ENCODE data around the gene P2RX3.
A peak's percentile ranks its signal among the peaks of the same experiment; 100 is the strongest.
"Not testable (repeated sequence)": the region's sequence is repeated elsewhere in the genome, so short reads cannot be mapped to it uniquely, and the experiment has no call there.

The P2RX3 gene

DNA sequence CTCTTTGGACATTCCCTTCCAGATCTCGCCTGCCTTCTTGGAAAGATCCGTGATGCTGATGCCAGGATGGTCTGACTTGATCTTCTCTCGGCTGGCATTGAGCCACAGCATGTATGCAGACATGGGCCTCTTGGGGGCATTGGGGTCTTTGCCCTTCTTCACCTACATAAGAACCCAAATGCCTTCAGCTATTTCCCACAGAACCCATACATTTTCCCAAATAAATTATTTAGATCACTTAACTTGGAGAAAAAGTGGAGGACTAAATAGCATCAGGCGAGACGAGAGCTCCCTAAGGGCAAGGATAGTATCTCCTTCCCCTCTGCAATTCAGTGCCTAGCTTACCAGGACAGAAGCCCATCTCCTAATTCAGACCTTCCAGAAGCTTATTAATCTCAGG, 10.4 kb upstream of the P2RX3 start:
- DNase-seq = no peak

DNA sequence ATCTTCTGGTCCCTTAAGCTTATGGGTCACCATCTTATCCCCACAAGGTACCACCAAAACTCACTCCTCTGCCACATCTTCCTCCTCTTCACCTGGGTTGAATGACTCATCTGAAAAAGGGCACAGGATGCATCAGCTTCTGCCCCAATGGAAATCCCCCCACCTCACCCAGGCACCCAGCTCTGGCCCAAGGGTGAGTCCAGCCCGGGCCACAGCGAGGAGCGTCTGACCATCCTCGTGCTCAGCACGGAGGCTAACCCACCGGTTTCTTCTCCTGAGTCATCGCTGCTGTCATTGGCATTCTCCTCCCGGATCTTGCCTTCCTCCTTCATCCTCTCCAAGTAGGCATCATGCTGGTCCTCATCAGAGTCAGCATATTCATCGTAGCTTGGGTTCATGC, 8.1 kb upstream of the P2RX3 start:
- DNase-seq = no peak

GRCh38 chr11:57331720-57332119, 6.4 kb upstream of the P2RX3 start:
- DNase-seq = no peak

DNA sequence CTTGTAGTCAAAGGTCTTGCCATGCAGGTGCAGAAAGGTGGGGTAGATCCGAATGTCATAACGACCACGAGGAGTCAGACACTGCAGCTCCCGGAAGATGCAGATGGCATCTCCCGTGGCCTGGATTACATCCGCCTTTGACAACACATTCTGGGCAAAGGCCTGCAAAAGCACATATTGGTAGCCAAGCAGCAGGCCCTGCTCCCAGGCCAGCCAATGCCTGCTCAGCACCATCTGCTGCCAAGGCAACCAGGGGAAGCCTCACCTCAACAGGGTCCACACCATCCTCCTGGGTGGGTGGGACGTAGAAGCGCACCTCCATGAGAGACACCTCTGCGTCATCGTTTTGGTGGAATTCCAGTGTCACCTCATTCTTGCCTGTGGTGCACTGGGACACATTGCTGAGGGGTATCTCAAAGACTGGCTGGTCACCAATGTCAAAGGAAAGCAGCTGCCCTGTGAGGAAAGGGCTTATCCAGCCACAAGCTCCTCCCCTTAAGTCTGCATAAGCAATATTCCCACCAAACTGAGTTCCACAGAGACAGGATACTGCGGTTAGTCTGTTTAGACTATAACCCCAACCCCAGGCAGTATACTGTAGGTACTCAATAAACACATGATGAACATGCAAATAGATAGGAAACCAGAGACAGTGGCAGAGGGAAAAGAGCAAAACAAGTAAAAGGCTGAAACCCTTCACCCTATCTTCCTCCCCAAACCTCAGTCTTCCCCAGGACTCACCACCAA, 5.3 kb upstream of the P2RX3 start:
- DNase-seq = no peak

GRCh38 chr11:57335023-57335342, 3.2 kb upstream of the P2RX3 start:
- no peak for DNase-seq

- DNase-seq = peak; percentile 96
Observed at GRCh38 chr11:57335343-57336110, 2.6 kb upstream of the P2RX3 start, which contains the start of gene SSRP1. SSRP1 (minus strand) TSS chr11:57335892; CDS start chr11:57335121, 771 bp downstream.

DNA sequence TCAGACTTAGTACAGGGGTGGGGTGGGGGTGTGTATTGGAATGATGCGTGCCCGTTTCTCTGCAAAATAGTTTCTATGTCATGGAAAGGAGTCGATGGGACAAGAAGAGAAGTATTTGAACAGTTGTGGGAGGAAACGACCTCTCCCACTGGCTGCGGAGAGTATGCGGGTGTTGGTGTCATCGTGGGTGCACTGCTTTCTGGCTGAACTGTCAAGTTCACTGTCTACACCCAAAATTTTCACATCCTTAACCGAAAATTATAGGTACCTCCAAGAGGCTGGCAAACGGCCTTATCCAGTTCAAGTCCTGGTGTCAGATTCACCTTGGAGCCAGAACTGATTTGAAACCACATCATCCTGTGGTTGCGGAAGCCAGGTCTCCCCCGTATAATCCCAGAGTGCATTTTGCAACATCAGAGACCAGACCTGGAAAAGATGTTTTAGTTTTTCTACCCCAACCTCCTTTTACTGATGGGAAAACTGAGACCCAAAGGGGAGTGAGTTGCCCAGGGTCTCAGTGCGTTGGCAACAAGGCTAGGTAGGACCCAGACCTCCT, 2.0 kb upstream of the P2RX3 start:
- DNase-seq = no peak

DNA sequence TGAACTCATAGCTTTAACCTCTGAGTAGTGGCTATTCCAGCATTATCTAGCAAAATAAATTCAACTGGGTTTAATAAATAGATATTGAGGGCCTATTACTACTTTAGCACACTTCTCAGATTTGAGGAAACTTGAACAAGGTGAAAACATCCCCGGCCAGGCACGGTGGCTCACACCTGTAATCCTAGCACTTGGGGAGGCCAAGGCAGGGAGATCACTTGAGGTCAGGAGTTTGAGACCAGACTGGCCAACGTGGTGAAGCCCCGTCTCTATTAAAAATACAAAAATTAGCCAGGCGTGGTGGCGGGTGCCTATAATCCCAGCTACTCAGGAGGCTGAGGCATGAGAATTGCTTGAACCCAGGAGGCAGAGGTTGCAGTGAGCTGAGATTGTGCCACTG, 1.3 kb upstream of the P2RX3 start:
- not testable (repeated sequence) for DNase-seq

DNA sequence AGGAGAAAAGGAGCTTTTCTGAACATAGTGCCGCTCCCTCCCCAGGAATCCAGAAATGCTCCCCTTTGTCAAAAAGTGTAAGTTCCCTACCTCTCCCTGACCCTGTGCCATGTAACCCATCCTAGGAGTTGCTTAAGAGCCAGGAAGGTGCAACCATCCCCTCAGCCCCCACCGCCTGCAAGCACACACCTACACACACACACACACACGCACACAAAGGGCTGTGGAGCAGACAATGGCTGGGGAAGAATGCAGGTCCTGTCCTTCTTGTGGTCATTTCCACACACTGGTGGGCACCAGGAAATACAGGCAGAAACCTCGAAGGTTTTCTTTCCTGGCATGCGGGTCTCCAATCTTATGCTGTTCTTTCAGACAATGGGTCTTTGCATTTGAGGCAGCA, 1.2 kb downstream of the P2RX3 start:
- DNase-seq = no peak

- peak; percentile 55 for DNase-seq
Observed at GRCh38 chr11:57340039-57340615, 2.0 kb downstream of the P2RX3 start.

DNA sequence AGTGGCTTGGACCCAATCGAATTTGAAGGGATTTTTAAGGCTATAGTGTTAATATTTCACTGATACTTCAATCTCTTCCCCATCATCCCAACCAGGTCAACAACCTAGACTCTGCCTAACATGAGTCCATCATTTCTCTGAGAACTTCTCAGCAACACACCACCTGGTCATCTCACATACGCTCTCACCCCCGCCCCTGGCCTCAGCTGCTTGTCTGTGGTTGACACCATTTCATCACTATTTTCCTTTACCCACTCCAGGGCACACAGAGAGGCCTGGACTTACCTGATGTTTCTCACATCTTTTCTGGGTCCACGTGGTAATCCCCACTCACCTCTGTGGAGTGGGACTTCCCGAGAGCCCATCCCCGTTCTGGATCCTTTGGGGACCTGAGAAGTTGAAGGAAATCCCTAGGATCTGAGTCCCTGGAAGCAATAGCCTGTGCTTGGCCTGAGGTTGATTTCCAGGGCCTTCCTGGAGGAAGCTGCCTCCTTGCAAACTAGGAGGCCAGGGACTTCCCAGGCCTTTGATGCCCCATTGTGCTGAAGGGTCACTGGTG, 3.2 kb downstream of the P2RX3 start:
- no peak for DNase-seq

DNA sequence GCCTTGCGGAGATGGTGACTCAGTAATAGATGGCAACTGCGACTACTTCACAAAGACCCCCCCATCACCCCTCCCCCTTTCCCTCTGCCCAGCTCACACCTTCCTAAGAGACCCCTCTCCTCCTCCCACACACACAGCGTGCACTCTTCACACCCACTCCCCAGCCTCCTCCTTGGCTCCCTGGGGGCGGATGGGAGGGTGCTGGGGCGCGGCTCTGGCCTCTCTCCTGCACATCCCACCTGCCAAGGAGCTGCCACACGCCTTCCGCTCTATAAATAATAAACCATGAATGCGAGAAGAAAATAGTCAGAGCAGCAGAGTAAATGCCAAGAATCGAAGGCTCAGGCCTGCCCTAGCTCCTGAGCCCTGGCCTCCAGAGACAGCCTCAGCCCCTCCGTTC, 4.5 kb downstream of the P2RX3 start:
- no peak for DNase-seq

DNA sequence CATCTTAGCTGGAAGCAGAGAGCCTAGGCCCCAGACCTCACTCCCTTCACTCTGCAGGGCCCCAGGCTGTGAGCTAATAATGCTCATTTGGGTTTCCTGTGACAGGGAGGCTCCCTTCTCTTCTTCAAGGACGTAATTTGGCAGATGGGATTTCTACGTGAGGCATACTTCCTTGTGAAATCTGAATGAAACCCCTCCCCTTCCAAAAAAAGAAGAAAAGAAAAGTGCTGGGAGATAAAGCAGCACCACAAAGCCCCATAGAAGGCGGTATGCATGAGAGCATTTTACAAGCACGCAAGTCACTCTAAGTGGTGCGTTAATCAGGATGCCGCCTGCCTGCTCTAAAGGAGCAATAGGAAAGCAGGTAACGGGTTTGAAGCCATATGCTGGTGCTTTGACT, 5.7 kb downstream of the P2RX3 start:
- DNase-seq = no peak

DNA sequence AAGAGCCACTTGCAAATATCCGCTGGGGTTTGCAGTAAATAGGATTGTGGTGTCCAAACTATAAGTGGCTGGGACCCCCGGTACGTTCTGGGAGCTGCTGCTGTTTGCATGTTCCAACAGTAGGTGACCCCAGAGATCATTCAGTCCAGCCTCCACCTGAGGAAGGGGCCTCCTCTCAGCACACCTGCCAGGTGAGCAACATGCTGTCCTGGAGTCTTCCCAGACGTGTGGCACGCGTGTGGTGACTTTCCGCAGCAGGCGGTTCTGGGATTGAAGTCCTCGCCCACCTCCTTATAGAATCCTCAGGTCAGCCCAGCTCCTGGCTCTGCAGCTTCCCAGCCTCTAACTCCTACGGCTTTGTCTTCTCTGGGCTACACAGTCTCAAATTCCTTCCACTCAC, 6.7 kb downstream of the P2RX3 start:
- DNase-seq = no peak

DNA sequence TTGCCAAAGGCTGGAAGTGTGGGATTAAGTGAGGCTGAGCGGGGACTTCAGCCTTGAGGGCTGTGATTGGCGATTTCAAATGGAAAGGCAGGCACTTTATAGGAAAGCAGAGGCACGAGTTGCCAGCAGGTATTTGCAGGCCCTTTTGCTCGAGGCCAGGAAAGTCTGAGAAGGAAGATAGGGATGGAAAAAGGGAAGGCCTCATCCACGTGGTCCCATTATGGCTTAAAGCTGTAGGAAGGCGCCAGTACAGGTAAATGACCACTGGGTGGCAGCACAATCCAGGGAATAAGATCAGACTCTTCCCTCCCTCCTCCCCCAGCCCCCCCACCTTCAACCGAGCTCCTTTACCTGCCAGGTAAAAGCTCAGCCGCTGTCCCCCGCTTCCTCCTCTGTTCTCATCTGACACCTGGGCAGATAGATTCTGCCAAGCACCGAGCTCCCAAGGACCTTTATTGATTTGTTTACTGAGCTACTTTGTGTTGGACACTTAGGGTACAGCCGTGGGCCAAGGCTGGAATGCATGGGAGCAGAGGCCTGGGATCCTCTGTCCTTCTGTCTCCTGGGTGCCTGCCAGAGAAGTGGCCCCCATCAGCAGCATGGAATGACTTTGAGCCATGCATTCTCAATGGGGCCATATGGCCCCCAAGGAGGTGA, 7.5 kb downstream of the P2RX3 start:
- peak; percentile 93 for DNase-seq

DNA sequence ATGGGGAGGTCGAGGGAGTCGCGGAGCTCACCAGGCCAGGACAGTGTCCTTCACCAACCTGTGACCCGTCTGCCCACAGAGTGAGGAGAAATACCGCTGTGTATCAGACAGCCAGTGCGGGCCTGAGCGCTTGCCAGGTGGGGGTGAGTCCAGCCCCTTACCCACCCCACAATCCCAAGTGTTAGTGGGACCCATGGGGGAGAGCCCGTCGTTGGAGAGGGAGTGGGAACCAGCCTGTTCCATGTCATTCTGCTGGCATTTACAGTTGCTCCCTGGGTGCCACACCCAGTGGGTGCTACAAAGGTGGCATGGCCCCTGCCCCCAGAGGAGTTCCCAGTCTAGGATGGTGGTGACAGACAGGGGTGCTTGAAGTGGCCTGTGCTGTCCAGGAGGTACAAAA, 9.2 kb downstream of the P2RX3 start:
- no peak for DNase-seq

GRCh38 chr11:57348052-57348451, 9.9 kb downstream of the P2RX3 start:
- DNase-seq = no peak

DNA sequence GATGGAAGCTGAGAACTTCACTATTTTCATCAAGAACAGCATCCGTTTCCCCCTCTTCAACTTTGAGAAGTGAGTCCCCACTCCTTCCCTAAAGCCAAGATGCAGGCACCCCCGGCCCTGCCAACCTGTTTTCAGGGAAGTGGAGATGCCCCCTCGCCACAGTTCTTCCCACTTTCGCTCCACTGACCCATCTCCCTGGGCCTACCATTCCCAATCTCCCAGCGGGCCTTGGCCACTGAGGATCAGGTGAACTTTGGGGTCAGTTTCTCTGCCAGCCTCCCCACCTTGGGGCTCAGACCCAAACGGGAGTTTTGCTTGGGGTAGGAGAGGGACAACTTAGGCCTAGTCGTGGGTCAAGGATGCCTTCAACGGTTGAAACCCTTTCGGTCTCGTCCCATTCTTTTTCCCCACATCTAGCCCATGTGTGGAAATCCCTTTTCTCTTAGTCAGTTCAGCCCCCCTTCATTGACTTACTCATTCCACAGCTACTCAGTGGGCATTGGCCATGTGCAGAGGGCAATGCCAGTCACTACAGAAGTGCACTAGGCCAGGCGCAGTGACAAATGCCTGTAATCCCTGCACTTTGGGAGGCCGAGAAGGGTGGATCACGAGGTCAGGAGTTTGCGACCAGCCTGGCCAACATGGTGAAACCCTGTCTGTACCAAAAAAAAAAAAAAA, 10.6 kb downstream of the P2RX3 start:
- no peak for DNase-seq

GRCh38 chr11:57349491-57350274, 11.5 kb downstream of the P2RX3 start:
- DNase-seq = peak; percentile 71

DNA sequence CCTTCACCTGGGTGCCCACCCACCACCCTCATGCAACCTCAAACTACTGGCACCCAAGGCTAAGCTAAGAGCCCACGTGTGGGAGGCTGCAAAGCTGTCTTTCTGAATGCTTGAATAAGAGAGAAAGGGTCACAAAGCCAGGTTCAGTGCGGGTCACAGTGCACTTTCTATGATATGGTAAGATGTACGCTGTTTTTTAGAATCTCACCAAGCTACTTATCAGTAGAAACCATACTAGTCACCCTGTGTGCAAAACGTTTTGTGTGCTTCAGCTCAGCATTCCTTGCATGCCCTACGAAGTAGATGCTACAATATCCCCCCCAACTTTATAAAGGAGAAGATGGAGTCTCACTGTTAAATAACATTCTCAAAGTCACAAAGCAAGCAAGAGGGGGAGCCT, 14.9 kb downstream of the P2RX3 start:
- peak; percentile 81 for DNase-seq

- no peak for DNase-seq
Observed at GRCh38 chr11:57353446-57353845, 15.3 kb downstream of the P2RX3 start.

- DNase-seq = peak; percentile 59
Observed at GRCh38 chr11:57353852-57354251, 15.7 kb downstream of the P2RX3 start.

Measured in hematopoietic multipotent progenitor cell treated with erythropoietin and hydrocortisone succinate and interleukin-3 and kit ligand, for 6 days (in vitro differentiated cells).